ENCODE data around the gene OPA1. TPM values are rescaled to one million over a fixed set of nuclear protein-coding genes. Genes with fewer than 3 reads are reported as not detected.

The OPA1 gene, protein sequence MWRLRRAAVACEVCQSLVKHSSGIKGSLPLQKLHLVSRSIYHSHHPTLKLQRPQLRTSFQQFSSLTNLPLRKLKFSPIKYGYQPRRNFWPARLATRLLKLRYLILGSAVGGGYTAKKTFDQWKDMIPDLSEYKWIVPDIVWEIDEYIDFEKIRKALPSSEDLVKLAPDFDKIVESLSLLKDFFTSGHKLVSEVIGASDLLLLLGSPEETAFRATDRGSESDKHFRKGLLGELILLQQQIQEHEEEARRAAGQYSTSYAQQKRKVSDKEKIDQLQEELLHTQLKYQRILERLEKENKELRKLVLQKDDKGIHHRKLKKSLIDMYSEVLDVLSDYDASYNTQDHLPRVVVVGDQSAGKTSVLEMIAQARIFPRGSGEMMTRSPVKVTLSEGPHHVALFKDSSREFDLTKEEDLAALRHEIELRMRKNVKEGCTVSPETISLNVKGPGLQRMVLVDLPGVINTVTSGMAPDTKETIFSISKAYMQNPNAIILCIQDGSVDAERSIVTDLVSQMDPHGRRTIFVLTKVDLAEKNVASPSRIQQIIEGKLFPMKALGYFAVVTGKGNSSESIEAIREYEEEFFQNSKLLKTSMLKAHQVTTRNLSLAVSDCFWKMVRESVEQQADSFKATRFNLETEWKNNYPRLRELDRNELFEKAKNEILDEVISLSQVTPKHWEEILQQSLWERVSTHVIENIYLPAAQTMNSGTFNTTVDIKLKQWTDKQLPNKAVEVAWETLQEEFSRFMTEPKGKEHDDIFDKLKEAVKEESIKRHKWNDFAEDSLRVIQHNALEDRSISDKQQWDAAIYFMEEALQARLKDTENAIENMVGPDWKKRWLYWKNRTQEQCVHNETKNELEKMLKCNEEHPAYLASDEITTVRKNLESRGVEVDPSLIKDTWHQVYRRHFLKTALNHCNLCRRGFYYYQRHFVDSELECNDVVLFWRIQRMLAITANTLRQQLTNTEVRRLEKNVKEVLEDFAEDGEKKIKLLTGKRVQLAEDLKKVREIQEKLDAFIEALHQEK
- 10 to 100 TPM; 54.8 to 65.3 TPM for total RNA-seq
- long read RNA-seq, donor 1, full-length matches to known transcripts, result 4 of 9 reads
- long read RNA-seq, donor 1, partial matches to known transcripts, result 2 of 9 reads
- long read RNA-seq, donor 1, other reads (novel, unspliced or antisense), result 3 of 9 reads
- long read RNA-seq, donor 2, full-length matches to known transcripts, result 1 of 10 reads
- long read RNA-seq, donor 2, partial matches to known transcripts, result 5 of 10 reads
- long read RNA-seq, donor 2, other reads (novel, unspliced or antisense), result 4 of 10 reads

DNA sequence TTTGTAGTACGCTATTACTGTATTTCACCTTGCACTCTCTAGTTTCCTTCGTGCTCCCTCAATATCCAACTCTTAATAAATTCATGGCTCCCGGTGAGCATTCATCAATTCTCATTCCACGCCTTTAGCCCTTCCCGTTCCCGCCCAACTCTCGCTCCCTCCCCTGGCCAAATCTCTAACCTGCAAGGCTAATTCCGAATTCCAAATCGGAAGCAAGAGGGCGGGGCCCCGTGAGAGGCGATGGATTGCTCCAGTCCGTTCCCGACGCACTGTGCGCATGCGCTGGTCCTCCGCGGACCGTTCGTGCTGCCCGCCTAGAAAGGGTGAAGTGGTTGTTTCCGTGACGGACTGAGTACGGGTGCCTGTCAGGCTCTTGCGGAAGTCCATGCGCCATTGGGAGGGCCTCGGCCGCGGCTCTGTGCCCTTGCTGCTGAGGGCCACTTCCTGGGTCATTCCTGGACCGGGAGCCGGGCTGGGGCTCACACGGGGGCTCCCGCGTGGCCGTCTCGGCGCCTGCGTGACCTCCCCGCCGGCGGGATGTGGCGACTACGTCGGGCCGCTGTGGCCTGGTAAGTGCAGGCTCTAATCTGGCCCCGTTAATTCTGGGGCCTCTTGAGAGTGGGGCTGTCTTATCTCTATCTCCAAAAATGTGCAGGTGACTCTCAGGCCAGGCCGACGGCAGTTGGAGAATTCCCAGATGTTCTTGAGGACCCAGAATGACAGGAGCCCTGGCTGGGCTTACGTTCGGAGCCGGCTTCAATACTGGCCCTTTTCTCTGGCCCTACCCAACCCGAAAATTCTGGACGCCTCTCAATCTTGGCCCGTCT is at the start of gene OPA1:
Gene OPA1 (plus strand): TSS at position 368 of the 827 bp plus-strand sequence. CDS start 170 bp downstream, at position 538.
- intact Hi-C loops (cut with DNase I), result loop anchor here in 1 of 2 donors (10.0 kb wide), 1 partner anchor 678 kb away; the partner anchor contains the start of gene MB21D2

DNA sequence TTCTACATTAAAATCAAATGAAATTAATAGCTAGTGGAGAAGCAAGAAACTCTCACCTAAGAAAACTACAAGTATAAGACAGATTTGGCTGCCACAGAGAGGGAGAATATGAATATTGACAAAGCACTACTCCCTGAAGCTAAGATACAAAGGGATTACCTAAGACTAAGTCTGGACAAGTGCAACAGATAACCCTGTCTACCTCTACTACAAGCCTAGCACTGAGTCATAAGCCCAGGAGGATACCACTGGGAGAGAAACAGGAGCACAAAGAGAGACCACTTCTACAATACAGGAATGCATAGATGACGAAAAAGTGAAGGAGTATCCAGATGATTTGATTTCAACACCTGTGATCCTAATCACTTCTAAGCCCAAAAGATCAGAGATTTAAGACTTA is 48.7 kb upstream of the OPA1 start:
- no peak for DNase-seq (ENCODE audit: low spot score)
- intact Hi-C loops (cut with DNase I), result loop anchor here in 1 of 2 donors (10.0 kb wide), 1 partner anchor 1289 kb away; no protein-coding TSS in a partner anchor

More for the DNA sequence above, at the start of gene OPA1:
- peak; percentile 100 for DNase-seq (ENCODE audit: low spot score)

DNA sequence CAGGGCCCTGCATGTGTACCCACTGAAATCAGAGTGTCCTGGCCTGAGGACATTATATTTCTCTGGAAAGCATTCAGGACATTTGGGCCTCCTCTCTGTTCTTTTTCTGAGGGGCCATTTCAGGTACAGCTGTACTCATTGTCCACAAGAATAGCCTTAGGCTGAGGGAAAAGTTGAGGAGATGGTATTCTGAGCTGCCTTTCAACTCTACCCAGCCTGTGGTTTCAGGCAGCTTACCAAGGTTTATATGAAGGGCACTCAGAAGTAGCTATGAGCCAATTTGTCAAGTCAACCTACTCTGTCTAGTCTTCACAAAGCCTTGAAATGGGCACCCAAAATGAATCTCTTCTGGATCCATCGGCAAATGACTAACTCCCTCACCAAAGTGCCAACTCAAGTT is 47.7 kb upstream of the OPA1 start:
- intact Hi-C loops (cut with DNase I), result loop anchor here in 1 of 2 donors (10.0 kb wide), 1 partner anchor 1291 kb away; no protein-coding TSS in a partner anchor
- DNase-seq (ENCODE audit: low spot score), result no peak

DNA sequence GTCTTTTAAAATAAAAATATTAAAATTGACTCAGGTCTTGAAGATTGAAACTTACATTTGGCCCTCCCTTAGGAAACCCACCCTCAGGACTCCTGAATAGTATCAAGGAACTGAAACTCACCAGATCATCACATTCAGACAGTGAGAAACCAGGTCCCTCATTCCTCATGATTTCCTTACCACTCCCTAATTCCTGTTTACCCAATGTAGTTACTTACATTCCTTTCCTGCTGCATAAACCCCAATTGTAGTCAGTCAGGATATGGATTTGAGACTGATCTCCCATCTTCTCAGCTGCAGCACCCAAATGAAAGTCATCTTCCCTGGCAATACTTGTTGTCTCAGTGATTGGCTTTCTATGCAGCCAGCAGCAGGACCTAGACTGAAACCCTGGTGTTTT is 46.9 kb upstream of the OPA1 start:
- DNase-seq (ENCODE audit: low spot score), result no peak
- intact Hi-C loops (cut with DNase I), result loop anchor here in 1 of 2 donors (10.0 kb wide), 1 partner anchor 1291 kb away; no protein-coding TSS in a partner anchor

DNA sequence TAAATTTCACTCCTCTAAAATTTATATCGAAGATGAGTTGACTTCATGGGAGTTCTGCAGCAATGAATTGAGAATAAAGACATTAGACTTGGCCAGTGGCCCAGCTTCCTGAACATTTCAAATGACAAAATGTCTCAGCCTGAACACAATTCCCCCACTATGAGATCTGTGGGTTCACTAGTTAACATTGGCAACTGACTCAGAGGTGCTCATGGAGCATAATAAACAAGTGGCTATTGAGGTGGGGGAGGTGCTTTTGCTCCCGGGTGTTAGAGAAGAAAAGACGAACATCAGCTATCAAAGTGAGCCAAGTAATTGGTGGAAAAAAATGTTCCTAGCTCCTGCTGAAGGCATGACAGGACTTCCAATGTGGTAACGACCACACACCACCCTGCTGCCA is 44.6 kb upstream of the OPA1 start:
- no peak for DNase-seq (ENCODE audit: low spot score)
- intact Hi-C loops (cut with DNase I), result loop anchor here in 1 of 2 donors (10.0 kb wide), 1 partner anchor 1294 kb away; no protein-coding TSS in a partner anchor

DNA sequence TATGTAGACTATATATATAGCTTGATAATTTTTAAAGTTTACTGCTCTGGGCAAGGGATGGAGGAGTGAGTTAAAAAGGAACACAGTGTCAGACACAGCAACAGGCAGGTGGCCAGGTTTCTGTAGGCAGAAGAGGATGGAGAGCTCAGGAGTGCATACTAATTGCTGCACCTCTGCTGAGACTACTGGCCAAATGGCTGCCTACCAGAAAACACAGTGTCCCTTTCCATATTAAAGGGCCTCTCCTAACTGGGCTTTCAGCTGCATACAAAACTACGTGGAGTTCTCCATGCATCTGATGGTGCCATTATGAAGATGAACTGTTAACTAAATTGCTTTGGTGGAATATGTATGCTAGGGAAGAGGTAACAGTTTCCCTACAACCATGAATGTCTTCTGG is 40.1 kb upstream of the OPA1 start:
- intact Hi-C loops (cut with DNase I), result loop anchor here in 1 of 2 donors (1.0 to 5.0 kb wide), 2 partner anchors 22 to 1951 kb away; no protein-coding TSS in a partner anchor
- DNase-seq (ENCODE audit: low spot score), result no peak

DNA sequence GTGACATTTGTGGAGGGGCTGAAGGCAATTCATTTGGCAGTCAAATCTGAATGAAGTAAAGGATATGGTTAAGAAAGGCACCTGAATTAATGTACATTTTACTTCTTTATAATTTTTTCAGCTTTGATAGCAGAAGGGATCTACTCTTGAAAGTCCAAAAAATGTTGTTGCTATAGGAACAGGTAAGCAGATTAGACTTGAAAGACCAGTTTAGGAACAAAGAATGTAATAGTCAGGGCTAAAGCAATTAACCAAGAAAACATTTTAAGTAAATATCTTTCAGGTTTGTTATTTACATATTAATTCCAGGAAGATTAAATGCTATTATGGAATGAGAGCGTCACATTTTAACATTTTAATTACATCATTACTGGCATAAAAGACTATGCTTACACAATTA is 39.4 kb upstream of the OPA1 start:
- intact Hi-C loops (cut with DNase I), result loop anchor here in 1 of 2 donors (5.0 kb wide), 1 partner anchor 1951 kb away; no protein-coding TSS in a partner anchor
- DNase-seq (ENCODE audit: low spot score), result no peak

DNA sequence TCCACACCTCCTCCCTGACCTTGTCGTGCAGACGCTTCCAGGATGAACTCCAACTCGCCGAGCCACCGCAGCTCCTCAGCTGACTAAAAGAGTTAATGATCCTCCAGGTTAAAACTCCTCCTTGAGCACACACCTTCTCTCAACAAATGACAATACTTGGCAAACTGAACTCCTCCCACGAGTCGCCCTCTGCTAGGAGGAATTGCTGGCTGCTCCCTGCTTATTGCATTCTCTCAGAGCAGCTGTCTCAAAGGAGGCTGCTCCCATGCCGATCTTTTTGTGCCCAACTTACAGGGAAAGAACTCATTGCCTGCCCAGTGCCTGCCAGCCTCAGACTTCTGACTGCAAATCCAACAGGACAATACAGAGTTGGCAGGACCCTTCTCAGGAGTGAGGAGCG is 38.2 kb upstream of the OPA1 start, which contains the start of gene ATP13A4:
Gene ATP13A4 (minus strand): TSS at position 85 of the 400 bp plus-strand sequence. CDS start 96 bp downstream, outside the sequence.
- intact Hi-C loops (cut with DNase I), result loop anchor here in 1 of 2 donors (5.0 kb wide), 1 partner anchor 1953 kb away; no protein-coding TSS in a partner anchor
- DNase-seq (ENCODE audit: low spot score), result no peak

DNA sequence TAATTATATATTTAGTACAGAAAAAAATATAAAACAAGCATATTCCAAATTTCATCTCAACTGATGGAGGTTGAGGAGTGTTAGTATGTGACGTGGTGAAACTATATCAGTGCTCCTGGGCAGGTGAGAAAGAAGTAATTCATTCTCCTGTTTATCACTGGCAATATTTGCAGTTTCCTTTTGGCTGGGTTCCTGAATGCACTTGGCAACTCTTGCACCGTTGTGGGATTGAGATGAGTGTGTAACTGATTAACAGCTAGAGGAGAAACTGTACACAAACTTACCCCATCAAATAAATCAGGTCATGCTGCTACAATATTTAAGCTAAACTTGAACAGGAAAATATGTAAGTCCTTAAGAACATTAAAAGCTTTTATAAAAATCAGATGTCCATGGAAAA is 36.2 kb upstream of the OPA1 start:
- no peak for DNase-seq (ENCODE audit: low spot score)
- intact Hi-C loops (cut with DNase I), result no loop called here

DNA sequence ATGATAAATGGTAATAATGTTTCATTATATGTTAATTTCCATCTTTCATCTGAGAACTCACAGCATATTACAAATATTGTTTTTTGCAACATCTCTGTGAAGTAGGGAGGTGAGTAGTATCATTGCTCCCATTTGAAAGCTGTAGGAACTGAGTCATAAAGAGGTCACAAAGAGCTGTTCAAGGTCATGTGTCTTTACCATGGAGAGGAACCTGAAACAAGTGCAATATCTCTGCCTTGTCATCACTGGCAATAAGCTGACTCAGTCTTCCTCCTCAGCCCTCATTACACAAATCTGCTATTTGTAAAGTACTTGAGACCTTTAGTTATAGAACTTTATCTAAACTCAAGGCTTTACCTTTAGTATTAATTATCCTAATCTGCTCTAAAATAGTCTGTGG is 33.9 kb upstream of the OPA1 start:
- no peak for DNase-seq (ENCODE audit: low spot score)
- intact Hi-C loops (cut with DNase I), result no loop called here

DNA sequence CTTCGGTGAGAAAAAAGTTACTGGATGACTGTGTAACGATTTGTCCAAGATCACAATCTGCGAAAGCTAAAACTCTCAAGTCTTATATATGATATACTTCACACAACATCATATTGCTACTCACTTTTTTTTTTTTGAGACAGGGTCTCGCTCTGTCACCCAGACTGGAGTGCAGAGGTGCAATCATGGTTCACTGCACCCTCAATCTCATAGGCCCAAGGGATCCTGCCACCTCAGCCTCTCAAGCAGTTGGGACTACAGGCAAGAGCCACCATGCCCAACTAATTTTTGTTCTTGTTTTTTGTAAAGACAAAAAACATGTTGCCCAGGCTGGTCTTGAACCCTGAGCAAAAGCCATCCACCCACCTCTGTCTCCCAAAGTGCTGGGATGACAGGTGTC is 32.9 kb upstream of the OPA1 start:
- intact Hi-C loops (cut with DNase I), result no loop called here

DNA sequence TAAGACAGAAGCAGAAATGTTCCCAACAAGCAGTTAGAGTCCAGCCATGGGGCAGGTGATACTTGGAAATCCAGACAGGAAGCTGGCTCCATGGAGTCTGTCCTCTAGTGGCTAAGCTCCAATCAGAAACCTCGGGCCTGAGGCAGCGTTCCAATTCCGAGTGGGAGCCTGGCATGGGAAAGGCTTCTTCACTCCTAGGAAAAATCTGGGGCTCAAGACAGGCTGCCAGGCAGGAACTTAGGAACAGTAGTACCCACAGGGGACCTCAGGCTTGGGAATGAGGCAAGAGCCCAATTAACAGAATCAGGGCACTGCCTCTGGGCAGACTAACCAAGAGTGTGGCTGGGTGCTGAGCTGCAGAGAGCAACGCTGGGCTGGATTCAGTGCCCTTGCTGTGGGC is 32.1 kb upstream of the OPA1 start:
- intact Hi-C loops (cut with DNase I), result no loop called here
- DNase-seq (ENCODE audit: low spot score), result no peak

More for the DNA sequence above, 32.9 kb upstream of the OPA1 start:
- DNase-seq (ENCODE audit: low spot score), result no peak

DNA sequence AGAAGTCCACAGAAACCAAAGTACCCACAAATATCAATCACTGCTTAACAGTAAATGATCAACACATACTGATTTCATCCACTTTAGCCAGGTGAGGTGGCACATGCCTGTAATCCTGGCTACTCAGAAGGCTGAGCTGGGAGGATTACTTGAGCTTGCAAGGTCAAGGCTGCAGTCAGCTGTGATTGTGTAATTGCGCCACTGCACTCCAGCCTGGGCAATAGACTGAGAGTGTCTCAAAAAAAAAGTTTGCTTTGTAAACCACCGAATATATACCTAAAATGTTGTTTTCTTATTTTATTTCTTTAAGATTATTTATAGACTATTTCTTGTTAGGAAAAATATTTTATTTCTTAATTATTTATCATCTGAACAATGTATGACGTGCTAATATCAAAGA is 29.6 kb upstream of the OPA1 start:
- intact Hi-C loops (cut with DNase I), result no loop called here
- DNase-seq (ENCODE audit: low spot score), result no peak

DNA sequence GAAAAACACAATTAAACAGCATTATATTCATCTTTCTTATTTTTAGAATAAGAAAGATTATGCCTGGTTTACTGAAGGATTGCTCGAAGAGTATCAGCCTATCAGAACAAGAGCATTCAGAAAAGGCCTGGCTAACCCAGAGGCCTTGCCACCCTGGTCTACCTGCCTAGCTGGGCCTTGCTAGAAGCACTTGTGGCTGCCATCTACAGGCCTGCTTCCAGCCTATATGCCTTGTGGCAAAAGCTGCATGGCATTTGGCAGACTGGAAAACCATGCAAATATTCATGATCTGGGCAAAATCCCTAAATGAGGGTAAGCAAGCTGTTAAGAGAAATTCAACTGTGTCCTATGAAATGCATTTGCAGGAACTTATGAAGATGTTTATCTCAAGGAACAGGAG is 29.0 kb upstream of the OPA1 start:
- intact Hi-C loops (cut with DNase I), result no loop called here

DNA sequence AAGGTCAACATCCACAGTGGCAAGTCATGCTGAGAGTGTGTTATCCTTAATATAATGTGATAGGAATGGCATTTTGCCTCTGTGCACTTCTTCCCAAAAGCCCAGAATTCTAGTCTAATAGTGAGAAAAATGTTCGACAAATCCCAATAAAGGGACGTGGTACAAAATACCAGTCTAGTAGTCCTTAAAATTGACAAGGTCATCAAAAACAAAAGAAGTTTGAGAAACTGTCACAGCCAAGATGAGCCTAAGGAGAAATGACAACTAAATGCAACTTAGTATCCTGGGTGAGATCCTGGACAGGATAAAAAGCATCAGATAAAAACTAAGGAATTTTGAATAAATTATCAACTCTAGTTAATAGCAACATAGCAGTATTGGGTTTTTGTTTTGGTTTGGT is 23.9 kb upstream of the OPA1 start:
- no peak for DNase-seq (ENCODE audit: low spot score)
- intact Hi-C loops (cut with DNase I), result no loop called here

More for the DNA sequence above, 29.0 kb upstream of the OPA1 start:
- DNase-seq (ENCODE audit: low spot score), result no peak

DNA sequence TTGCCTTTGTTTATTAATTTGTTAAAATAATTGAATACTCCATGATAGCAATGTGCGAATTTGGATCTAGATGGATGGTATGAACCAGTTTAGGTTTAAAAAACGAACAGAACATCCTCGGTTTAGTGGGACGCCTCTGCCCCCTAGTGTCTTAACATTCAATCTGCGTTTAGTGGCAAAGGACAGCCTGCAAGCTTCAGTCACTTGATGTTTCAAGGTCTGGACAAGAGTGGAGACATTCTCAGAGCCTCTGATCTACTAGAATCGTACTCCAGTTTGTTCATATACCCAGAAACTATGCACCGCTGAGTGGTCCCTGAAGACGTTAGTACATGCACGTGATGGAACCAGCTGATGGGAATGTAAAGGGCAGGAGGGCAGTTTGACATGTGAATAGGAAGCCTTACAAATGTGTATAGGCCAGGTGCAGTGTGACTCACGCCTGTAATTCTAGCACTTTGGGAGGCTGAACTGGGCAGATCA is 20.5 kb upstream of the OPA1 start:
- no peak for DNase-seq (ENCODE audit: low spot score)
- intact Hi-C loops (cut with DNase I), result loop anchor here (5.0 to 10.0 kb wide), 2 partner anchors 758 to 760 kb away; no protein-coding TSS in a partner anchor

DNA sequence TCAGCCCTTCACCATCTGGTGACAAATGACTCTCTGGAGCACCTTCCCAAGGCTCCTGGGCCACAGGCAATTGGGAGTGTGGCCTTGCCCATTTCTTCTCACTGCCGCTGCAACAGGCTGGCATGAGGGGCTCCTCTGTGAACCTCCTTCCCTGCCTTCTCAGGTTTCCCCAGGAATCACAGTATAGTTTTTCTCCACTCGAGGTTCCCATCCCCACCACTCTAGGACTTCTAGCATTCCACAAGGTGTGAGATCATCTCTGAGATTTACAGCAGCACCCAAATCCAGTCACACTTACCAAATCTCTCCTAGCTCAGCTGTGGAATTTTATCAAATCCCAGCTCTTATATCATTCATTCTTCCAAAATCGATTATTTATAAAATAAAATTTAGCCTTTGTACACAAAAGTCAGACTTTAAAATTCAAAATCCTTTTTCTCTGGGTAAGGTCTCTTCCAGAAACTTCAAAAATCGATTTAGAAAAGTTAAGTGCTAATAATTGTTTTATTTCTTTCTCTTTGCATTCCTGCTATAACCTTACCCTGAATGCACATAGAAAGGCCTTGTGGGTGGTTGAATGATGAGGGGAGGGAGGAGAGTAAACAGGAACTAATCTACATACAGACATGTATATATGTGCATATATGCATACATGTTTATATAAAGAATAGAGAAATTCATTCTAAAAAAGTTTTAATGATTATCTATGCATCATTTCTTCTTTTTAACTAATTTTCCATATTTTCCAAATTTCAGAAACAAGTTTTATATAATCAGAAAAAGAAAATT is 19.4 kb upstream of the OPA1 start:
- DNase-seq (ENCODE audit: low spot score), result no peak
- intact Hi-C loops (cut with DNase I), result loop anchor here (5.0 to 10.0 kb wide), 2 partner anchors 759 to 761 kb away; no protein-coding TSS in a partner anchor
